GM18951 (cell line): Measurements from ENCODE around the gene RNASEH2B.

ENCODE experiments used
- POLR2A ChIP-seq: IDR thresholded peaks from 4 replicates; pipeline ENCODE4 v1.6.1; 2011; ENCODE audit warnings: mild to moderate bottlenecking; ENCODE audit not compliant: insufficient read length, insufficient read depth; ENCODE audit errors: extremely low read depth
- in situ Hi-C: fragments of 300-500 bp; cut with MboI; formaldehyde crosslinking; loops from one replicate; pipeline ENCODE4 v1.12.0; 2022; ENCODE audit warnings: low sequenced_read_pairs, mixed read lengths, inconsistent platforms; ENCODE audit not compliant: unreplicated experiment

RNASEH2B gene

DNA sequence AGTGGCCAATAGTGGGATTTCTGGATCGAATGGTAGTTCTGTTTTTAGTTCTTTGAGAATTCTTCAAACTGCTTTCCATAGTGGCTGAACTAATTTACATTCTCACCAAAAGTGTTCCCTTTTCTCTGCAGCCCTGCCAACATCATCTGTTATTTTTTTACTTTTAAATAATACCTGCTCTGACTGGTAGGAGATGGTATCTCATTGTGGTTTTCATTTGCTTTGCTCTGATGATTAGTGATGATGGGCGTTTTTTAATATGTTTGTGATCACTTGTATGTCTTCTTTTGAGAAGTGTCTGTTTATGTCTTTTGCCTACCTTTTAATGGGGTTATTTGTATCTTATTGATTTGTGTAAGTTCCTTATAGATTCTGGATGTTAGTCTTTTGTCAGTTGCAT lies 48.0 kb downstream of the RNASEH2B start:
- in situ Hi-C loops: no loop called here
- TF ChIP-seq POLR2A: no peak

GRCh38 chr13:50969691-50970090 lies 60.1 kb downstream of the RNASEH2B start:
- in situ Hi-C loops: no loop called here

GRCh38 chr13:50970956-50971355 lies 61.4 kb downstream of the RNASEH2B start:
- no peak for TF ChIP-seq POLR2A
- in situ Hi-C loops: no loop called here

More at GRCh38 chr13:50969691-50970090, 60.1 kb downstream of the RNASEH2B start:
- TF ChIP-seq POLR2A: no peak

- TF ChIP-seq POLR2A: no peak
- in situ Hi-C loops: no loop called here
These were observed 64.7 kb downstream of the RNASEH2B start for GRCh38 chr13:50974268-50974667.

- in situ Hi-C loops: no loop called here
- no peak for TF ChIP-seq POLR2A
These were observed 69.6 kb downstream of the RNASEH2B start for GRCh38 chr13:50979187-50979586.

DNA sequence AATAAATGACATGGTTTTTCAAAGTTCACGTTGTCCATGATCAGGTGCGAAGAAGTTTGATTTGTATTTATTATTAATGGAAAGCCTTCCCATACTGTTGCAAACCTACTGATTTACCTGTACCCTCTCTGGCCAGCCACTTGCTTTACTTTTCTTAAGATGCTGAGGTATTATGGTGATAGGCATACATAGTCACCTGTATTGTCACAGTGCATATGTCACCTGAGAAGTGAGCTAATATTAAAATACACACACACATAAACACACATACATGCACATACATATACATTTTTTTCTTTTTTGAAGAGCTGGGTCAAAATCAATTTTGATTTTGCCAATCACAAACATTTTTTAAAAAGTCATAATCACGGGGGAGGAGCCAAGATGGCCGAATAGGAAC lies 72.1 kb downstream of the RNASEH2B start:
- in situ Hi-C loops: no loop called here
- no peak for TF ChIP-seq POLR2A

DNA sequence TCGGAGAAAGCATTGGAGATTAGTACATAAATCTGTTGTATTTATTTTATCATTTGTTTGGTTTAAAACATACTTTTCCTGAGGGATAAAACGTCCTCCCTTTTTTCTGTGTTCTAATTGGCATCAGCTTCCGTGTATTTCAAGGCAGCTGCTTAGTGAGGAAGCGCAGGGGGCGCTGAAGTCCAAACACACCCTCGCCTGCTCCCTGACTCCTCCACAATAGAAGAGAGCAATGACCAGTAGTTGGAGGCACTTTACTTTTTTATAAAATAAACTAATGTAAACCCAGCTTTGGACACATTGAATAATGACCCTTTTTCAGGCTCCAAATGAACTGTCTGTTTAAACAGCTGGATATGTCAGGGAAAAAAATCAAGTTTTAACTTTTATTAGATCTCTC lies 79.9 kb downstream of the RNASEH2B start:
- TF ChIP-seq POLR2A: no peak
- in situ Hi-C loops: no loop called here

- TF ChIP-seq POLR2A: no peak
- in situ Hi-C loops: no loop called here
These were observed 80.7 kb downstream of the RNASEH2B start for GRCh38 chr13:50990065-50990817.

- no peak for TF ChIP-seq POLR2A
These were observed 81.4 kb downstream of the RNASEH2B start for GRCh38 chr13:50990818-50991506.

DNA sequence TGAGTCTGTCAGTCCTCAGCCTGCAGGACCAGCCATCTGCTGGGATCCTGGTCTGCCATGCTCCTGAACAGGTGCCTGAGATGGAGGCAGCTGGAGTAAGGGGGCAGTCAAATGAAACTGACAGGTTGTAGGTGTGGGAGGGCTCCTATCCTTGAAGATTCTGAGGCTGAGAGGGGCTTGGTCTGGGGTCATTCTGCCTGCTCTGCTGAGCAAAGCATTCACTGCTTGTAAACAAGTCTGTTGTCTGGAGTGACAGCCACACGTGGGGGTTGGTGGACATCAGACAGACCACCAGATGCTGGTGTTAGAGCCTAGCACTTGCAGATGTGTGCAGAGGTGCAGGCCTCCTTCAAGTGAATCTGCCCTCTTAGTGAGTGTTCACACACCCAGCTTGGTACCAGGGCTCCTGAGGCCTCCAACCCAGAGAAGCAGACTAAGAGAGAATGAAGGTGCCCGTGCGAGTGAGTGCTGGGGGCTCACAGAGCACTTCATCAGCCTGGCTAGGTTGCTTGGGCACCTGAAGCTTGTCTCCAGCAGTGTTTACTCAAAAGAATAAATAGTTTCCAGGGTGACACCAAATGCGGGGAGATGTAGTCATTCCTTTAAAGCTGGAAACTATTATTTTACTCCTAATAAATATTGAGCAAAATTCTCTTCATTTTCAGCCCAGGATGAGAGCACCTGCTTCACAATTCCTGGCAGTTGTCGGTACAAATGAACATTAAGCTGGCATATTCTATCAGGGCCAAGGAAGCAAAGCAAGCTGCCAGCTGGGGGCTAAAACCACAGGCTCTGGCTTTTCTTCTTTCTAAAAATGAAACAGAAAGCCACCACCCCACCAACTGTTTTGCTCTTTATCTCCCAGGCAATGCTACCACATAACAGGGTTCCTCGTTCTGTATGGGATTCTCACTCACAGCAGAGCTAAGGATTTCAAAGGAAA lies 82.3 kb downstream of the RNASEH2B start:
- in situ Hi-C loops: no loop called here
- no peak for TF ChIP-seq POLR2A

More at GRCh38 chr13:50990818-50991506, 81.4 kb downstream of the RNASEH2B start:
- in situ Hi-C loops: no loop called here

GRCh38 chr13:50993371-50993770 lies 83.8 kb downstream of the RNASEH2B start:
- in situ Hi-C loops: no loop called here
- no peak for TF ChIP-seq POLR2A

DNA sequence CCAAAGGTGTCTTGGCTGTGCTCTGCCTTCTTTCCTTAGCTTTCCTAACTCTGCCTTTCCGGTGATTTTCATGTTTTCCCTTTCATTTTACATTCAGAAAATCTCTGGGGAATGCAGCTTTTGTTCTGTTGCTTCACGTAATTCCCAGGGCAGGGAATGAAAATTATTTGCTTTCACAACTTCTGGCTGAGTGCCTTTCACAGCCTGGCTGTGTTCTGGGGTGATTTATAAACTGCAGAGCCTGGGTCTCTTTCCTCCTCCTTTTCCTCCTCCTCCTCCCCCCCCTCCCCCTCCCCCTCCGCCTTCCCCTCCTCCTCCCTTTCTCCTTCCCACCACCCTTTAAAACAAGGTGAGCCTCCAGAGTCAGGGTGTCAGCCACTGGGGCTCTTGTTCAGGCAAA lies 84.3 kb downstream of the RNASEH2B start:
- in situ Hi-C loops: no loop called here
- TF ChIP-seq POLR2A: no peak

DNA sequence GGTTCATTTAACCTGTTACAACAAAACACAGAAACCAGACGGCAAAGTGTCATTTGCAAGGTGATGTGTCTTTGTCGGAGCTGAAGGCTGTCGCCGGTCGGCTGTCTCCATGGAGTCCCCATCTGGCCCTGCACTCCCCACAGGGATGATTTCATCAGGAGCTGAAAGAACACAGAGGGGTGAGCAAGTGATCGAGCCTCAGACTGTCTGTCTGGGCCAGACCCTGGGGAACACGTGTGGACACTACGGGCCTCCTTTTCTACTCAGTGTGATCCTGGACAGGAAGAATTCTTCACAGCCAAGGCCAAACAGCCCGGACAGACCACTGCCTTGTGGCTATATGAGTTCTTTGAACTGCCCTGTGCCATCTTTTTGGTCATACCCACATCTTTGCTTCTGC lies 85.1 kb downstream of the RNASEH2B start:
- TF ChIP-seq POLR2A: no peak

More for the DNA sequence above, 85.1 kb downstream of the RNASEH2B start:
- in situ Hi-C loops: no loop called here
